KG1 (cell line): ENCODE data around the gene NUP62.
"Not testable (repeated sequence)": the region's sequence is repeated elsewhere in the genome, so short reads cannot be mapped to it uniquely, and the experiment has no call there.

Source experiments
- DNase-seq: peaks from one replicate; lab custom pipeline; 2025; lab: John Stamatoyannopoulos, UW

The NUP62 gene

GRCh38 chr19:49929121-49929610, at the start of gene NUP62, which contains the start of gene ATF5:
NUP62 (minus strand) TSS chr19:49929504; CDS start chr19:49909807, 19,697 bp downstream.
ATF5 (plus strand) TSS chr19:49929205; CDS start chr19:49930851, 1,646 bp downstream.
- peak; percentile 95 for DNase-seq

- no peak for DNase-seq
Observed at GRCh38 chr19:49978324-49978723, 49.0 kb upstream of the NUP62 start.

GRCh38 chr19:49977881-49978280, 48.6 kb upstream of the NUP62 start:
- DNase-seq = no peak

GRCh38 chr19:49977076-49977475, 47.8 kb upstream of the NUP62 start:
- no peak for DNase-seq

GRCh38 chr19:49976496-49976895, 47.2 kb upstream of the NUP62 start:
- DNase-seq = no peak

GRCh38 chr19:49975051-49975450, 45.7 kb upstream of the NUP62 start:
- no peak for DNase-seq

- no peak for DNase-seq
Observed at GRCh38 chr19:49973987-49974386, 44.7 kb upstream of the NUP62 start.

GRCh38 chr19:49972841-49973240, 43.5 kb upstream of the NUP62 start:
- DNase-seq = no peak

- no peak for DNase-seq
Observed at GRCh38 chr19:49971991-49972411, 42.7 kb upstream of the NUP62 start.

- not testable (repeated sequence) for DNase-seq
Observed at GRCh38 chr19:49969355-49969754, 40.1 kb upstream of the NUP62 start.

GRCh38 chr19:49968279-49968922, 39.1 kb upstream of the NUP62 start:
- DNase-seq = no peak

- not testable (repeated sequence) for DNase-seq
Observed at GRCh38 chr19:49960980-49961379, 31.7 kb upstream of the NUP62 start, which contains the start of gene SIGLEC11. SIGLEC11 (minus strand) TSS chr19:49961172; CDS start chr19:49961081, 91 bp downstream.

GRCh38 chr19:49959892-49960291, 30.6 kb upstream of the NUP62 start:
- DNase-seq = not testable (repeated sequence)

- DNase-seq = not testable (repeated sequence)
Observed at GRCh38 chr19:49958596-49958995, 29.3 kb upstream of the NUP62 start.

- not testable (repeated sequence) for DNase-seq
Observed at GRCh38 chr19:49958144-49958543, 28.8 kb upstream of the NUP62 start.

GRCh38 chr19:49957262-49957915, 28.1 kb upstream of the NUP62 start:
- no peak for DNase-seq

GRCh38 chr19:49956115-49956495, 26.8 kb upstream of the NUP62 start:
- no peak for DNase-seq

- no peak for DNase-seq
Observed at GRCh38 chr19:49954933-49955332, 25.6 kb upstream of the NUP62 start.

GRCh38 chr19:49954092-49954829, 25.0 kb upstream of the NUP62 start:
- peak; percentile 37 for DNase-seq

- DNase-seq = no peak
Observed at GRCh38 chr19:49953416-49953815, 24.1 kb upstream of the NUP62 start.

- DNase-seq = no peak
Observed at GRCh38 chr19:49952906-49953305, 23.6 kb upstream of the NUP62 start.

- no peak for DNase-seq
Observed at GRCh38 chr19:49952479-49952836, 23.2 kb upstream of the NUP62 start.
